IPS-NIHi11 (cell line): Measurements from ENCODE around the gene CACNA2D3.

Experiments
- DNase-seq: peaks from one replicate; pipeline ENCODE4 v3.0.0; 2012; ENCODE audit warnings: mixed read lengths, low spot score

Gene CACNA2D3

GRCh38 chr3:54374214-54374852, 252.0 kb downstream of the CACNA2D3 start:
- DNase-seq, result peak; percentile 55

GRCh38 chr3:54376142-54376807, 253.9 kb downstream of the CACNA2D3 start:
- no peak for DNase-seq

GRCh38 chr3:54376939-54377578, 254.7 kb downstream of the CACNA2D3 start:
- DNase-seq, result no peak

- DNase-seq, result no peak
These were observed 255.8 kb downstream of the CACNA2D3 start for GRCh38 chr3:54378184-54378583.

GRCh38 chr3:54384279-54384678, 261.9 kb downstream of the CACNA2D3 start:
- DNase-seq, result no peak

GRCh38 chr3:54390582-54390981, 268.2 kb downstream of the CACNA2D3 start:
- DNase-seq, result no peak

- DNase-seq, result no peak
These were observed 270.8 kb downstream of the CACNA2D3 start for GRCh38 chr3:54393150-54393549.

- DNase-seq, result no peak
These were observed 286.0 kb downstream of the CACNA2D3 start for GRCh38 chr3:54408328-54408727.

- DNase-seq, result no peak
These were observed 299.6 kb downstream of the CACNA2D3 start for GRCh38 chr3:54421943-54422342.

- DNase-seq, result no peak
These were observed 301.9 kb downstream of the CACNA2D3 start for GRCh38 chr3:54424292-54424691.

GRCh38 chr3:54426381-54426780, 304.0 kb downstream of the CACNA2D3 start:
- no peak for DNase-seq

GRCh38 chr3:54427501-54427900, 305.1 kb downstream of the CACNA2D3 start:
- DNase-seq, result no peak

GRCh38 chr3:54427941-54428871, 305.9 kb downstream of the CACNA2D3 start:
- peak; percentile 71 for DNase-seq

GRCh38 chr3:54432975-54433374, 310.6 kb downstream of the CACNA2D3 start:
- no peak for DNase-seq

- peak; percentile 77 for DNase-seq
These were observed 311.5 kb downstream of the CACNA2D3 start for GRCh38 chr3:54433846-54434245.

GRCh38 chr3:54434756-54435155, 312.4 kb downstream of the CACNA2D3 start:
- DNase-seq, result no peak

GRCh38 chr3:54437271-54437670, 314.9 kb downstream of the CACNA2D3 start:
- no peak for DNase-seq

- DNase-seq, result no peak
These were observed 321.3 kb downstream of the CACNA2D3 start for GRCh38 chr3:54443561-54444161.

- DNase-seq, result no peak
These were observed 323.3 kb downstream of the CACNA2D3 start for GRCh38 chr3:54445630-54446029.

- DNase-seq, result no peak
These were observed 325.1 kb downstream of the CACNA2D3 start for GRCh38 chr3:54447427-54447826.

GRCh38 chr3:54454806-54455205, 332.5 kb downstream of the CACNA2D3 start:
- no peak for DNase-seq

- DNase-seq, result no peak
These were observed 336.0 kb downstream of the CACNA2D3 start for GRCh38 chr3:54458357-54458756.
